CD14-positive monocyte (primary cell): Measurements from ENCODE around the gene LORICRIN. TPM values are rescaled to one million over a fixed set of nuclear protein-coding genes. Genes with fewer than 3 reads are reported as not detected.

Experiments used
- DNase-seq, 3 donors: peaks; one replicate each; pipeline ENCODE4 v3.0.0-alpha.2; 2011 to 2022
- H2AFZ ChIP-seq: 2 replicates; pipeline ENCODE4 v1.6.0; 2012; ENCODE audit warnings: mild to moderate bottlenecking, low read depth, low read length, inconsistent platforms; ENCODE audit not compliant: insufficient read depth, poor library complexity, severe bottlenecking
- H3K27ac ChIP-seq, 2 donors: 1 replicate in 1 of 2; 2 replicates in 1 of 2; pipeline ENCODE4 v1.5.1; 2012 to 2013; ENCODE audit warnings: low read length in 2 of 2, control low read depth in 1 of 2, inconsistent platforms in 1 of 2, low read depth in 1 of 2, mild to moderate bottlenecking in 1 of 2
- H3K27me3 ChIP-seq, 2 donors: one replicate each; pipeline versions ENCODE4 v1.6.0 to v1.6.1; 2011 to 2013; ENCODE audit warnings: low read length in 2 of 2; ENCODE audit not compliant: control insufficient read depth in 2 of 2, insufficient read depth in 2 of 2
- H3K36me3 ChIP-seq, 2 donors: replicated peaks in 1 of 2; 1 replicate in 1 of 2; 2 replicates in 1 of 2; pipeline versions ENCODE4 v1.5.1 to v1.6.1; 2012 to 2013; ENCODE audit warnings: low read length in 2 of 2, control low read depth in 1 of 2, inconsistent platforms in 1 of 2, mild to moderate bottlenecking in 1 of 2; ENCODE audit not compliant: insufficient read depth in 2 of 2, control insufficient read depth in 1 of 2
- H3K4me1 ChIP-seq, 2 donors: 1 replicate in 1 of 2; 2 replicates in 1 of 2; pipeline versions ENCODE4 v1.5.1 to v1.6.1; 2012 to 2013; ENCODE audit warnings: low read length in 2 of 2, control low read depth in 1 of 2, inconsistent platforms in 1 of 2, mild to moderate bottlenecking in 1 of 2, moderate library complexity in 1 of 2; ENCODE audit not compliant: insufficient read depth in 2 of 2, control insufficient read depth in 1 of 2
- H3K4me2 ChIP-seq: replicated peaks from 2 replicates; pipeline ENCODE3; 2012; ENCODE audit warnings: low read length, moderate library complexity, mild to moderate bottlenecking; ENCODE audit not compliant: poor library complexity, severe bottlenecking; ENCODE audit errors: extremely low read depth
- H3K4me3 ChIP-seq, 3 experiments: fragments of 200-600 bp in 1 of 3; sonication (generic) in 1 of 3; replicated peaks in 1 of 3; 1 replicate in 2 of 3; 2 replicates in 1 of 3; pipeline ENCODE4 v1.5.1; 2011 to 2013; ENCODE audit warnings: low read length in 3 of 3, mild to moderate bottlenecking in 3 of 3, control low read depth in 2 of 3, low read depth in 2 of 3, inconsistent platforms in 1 of 3, moderate library complexity in 1 of 3
- H3K79me2 ChIP-seq: 2 replicates; pipeline ENCODE4 v1.6.0; 2012; ENCODE audit warnings: mild to moderate bottlenecking, control low read depth, inconsistent platforms, low read length, moderate library complexity; ENCODE audit not compliant: insufficient read depth
- H3K9ac ChIP-seq: 2 replicates; pipeline ENCODE4 v1.6.0; 2017; ENCODE audit warnings: low read length, mild to moderate bottlenecking; ENCODE audit not compliant: insufficient read depth, poor library complexity, severe bottlenecking
- H3K9me3 ChIP-seq, 2 donors: replicated peaks in 1 of 2; 1 replicate in 1 of 2; 2 replicates in 1 of 2; pipeline versions ENCODE4 v1.5.1 to v1.6.1; 2012 to 2013; ENCODE audit warnings: low read length in 2 of 2, control low read depth in 1 of 2; ENCODE audit not compliant: control insufficient read depth in 1 of 2, insufficient read depth in 1 of 2
- H4K20me1 ChIP-seq: 2 replicates; pipeline ENCODE4 v1.6.0; 2012; ENCODE audit warnings: mild to moderate bottlenecking, low read length, control low read depth, moderate library complexity; ENCODE audit not compliant: insufficient read depth
- H3K27ac Mint-ChIP-seq, 7 donors: one replicate each; pipeline ENCODE4 v1.8.0; 2020; ENCODE audit warnings: mild to moderate bottlenecking in 7 of 7, mixed read lengths in 7 of 7, moderate library complexity in 6 of 7, inconsistent platforms in 2 of 7
- H3K27me3 Mint-ChIP-seq, 3 donors: one replicate each; pipeline ENCODE4 v1.8.0; 2021 to 2022; ENCODE audit warnings: low read depth in 3 of 3, mild to moderate bottlenecking in 3 of 3, mixed read lengths in 3 of 3, moderate library complexity in 3 of 3, inconsistent platforms in 1 of 3
- H3K36me3 Mint-ChIP-seq, 2 donors: one replicate each; pipeline ENCODE4 v1.8.0; 2020; ENCODE audit warnings: mixed read lengths in 2 of 2, inconsistent platforms in 1 of 2, mild to moderate bottlenecking in 1 of 2
- H3K4me1 Mint-ChIP-seq: one replicate; pipeline ENCODE4 v1.8.0; 2020; ENCODE audit warnings: mild to moderate bottlenecking, mixed read lengths
- H3K4me3 Mint-ChIP-seq, 2 donors: one replicate each; pipeline ENCODE4 v1.8.0; 2020; ENCODE audit warnings: mild to moderate bottlenecking in 2 of 2, mixed read lengths in 2 of 2, moderate library complexity in 1 of 2
- H3K9me3 Mint-ChIP-seq, 7 donors: one replicate each; pipeline ENCODE4 v1.8.0; 2020 to 2022; ENCODE audit warnings: mixed read lengths in 7 of 7, mild to moderate bottlenecking in 6 of 7, moderate library complexity in 6 of 7, inconsistent platforms in 2 of 7
- WGBS: methylation state at CpG from one replicate; pipeline ENCODE4 v1.1.5; 2013; ENCODE audit warnings: missing lambda C conversion rate; ENCODE audit not compliant: insufficient coverage; 5-methylcytosine and 5-hydroxymethylcytosine counted together
- intact Hi-C, 2 donors: fragments of 100-400 bp; cut with micrococcal nuclease; formaldehyde crosslinking; loops; one replicate each; pipeline versions ENCODE4 v1.15.0 to v1.15.1; 2023
- polyA plus RNA-seq, 3 donors: library from polyadenylated mRNA; depleted of rRNA in 1 of 3; unstranded in 2 of 3; stranded (reverse) in 1 of 3; fragments of 300-500 nt in 2 of 3; fragments of >200 nt in 1 of 3; fragmentation: Illumina TruSeq in 2 of 3; gene quantifications; 1 replicate in 2 of 3; 2 replicates in 1 of 3; pipeline ENCODE4 v1.2.3, GENCODE V29; 2012 to 2021
- TF ChIP-seq, protein P1 (sequence below): fragments of 200-600 bp; IDR thresholded peaks from one replicate; pipeline ENCODE4 v1.8.0; 2022; ENCODE audit warnings: antibody characterized with exemption, mild to moderate bottlenecking

The LORICRIN gene
- polyA plus RNA-seq, 3 donors: not detected

DNA sequence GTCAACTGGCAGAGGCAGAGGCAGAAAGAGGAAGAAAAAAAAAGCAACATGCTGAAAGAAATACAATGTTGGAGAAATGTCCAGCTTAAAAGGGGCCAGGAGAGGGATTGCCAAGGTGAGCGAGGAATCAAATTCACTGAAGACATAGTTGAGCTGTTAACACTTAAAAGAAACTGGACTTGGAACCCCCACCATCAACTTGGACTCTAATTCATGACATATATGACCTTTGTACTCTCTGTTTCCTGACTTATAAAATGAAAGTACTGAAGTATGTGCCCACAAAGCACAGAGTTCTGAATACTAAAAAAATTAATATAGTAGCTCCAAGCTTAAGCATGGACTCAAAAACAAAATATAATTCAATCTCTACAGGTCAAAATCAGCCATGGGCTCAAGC lies 26.0 kb upstream of the LORICRIN start:
- H3K4me2 ChIP-seq: peak overlapping the region; percentile 20
- H3K4me3 ChIP-seq: peak overlapping the region in 1 of 3 experiments; percentile 38
- peaks cover 35 to 37% of the 10 kb centered on the region in 2 donors for H3K4me1 ChIP-seq
- no peaks in the 10 kb centered on the region for H3K36me3 Mint-ChIP-seq
- H3K4me1 Mint-ChIP-seq: peaks cover 41% of the 10 kb centered on the region
- H3K27me3 Mint-ChIP-seq: peaks cover 0 to 20% (median 2%) of the 10 kb centered on the region in 3 donors
- H3K79me2 ChIP-seq: no peaks in the 10 kb centered on the region
- H3K9ac ChIP-seq: no peak overlapping the region
- no peaks in the 10 kb centered on the region for H3K27me3 ChIP-seq
- no peak overlapping the region for H3K4me3 Mint-ChIP-seq
- intact Hi-C loops: no loop called here
- H2AFZ ChIP-seq: peak overlapping the region; percentile 41
- no peaks in the 10 kb centered on the region for H4K20me1 ChIP-seq
- DNase-seq: no peak
- peak overlapping the region in 1 of 2 donors; percentile 37 for H3K27ac ChIP-seq
- no peaks in the 10 kb centered on the region for H3K36me3 ChIP-seq
- no peaks in the 10 kb centered on the region for H3K9me3 ChIP-seq
- peak overlapping the region in 5 of 7 donors; percentile 39 to 84 (median 75) for H3K27ac Mint-ChIP-seq
- TF ChIP-seq, protein P1, sequence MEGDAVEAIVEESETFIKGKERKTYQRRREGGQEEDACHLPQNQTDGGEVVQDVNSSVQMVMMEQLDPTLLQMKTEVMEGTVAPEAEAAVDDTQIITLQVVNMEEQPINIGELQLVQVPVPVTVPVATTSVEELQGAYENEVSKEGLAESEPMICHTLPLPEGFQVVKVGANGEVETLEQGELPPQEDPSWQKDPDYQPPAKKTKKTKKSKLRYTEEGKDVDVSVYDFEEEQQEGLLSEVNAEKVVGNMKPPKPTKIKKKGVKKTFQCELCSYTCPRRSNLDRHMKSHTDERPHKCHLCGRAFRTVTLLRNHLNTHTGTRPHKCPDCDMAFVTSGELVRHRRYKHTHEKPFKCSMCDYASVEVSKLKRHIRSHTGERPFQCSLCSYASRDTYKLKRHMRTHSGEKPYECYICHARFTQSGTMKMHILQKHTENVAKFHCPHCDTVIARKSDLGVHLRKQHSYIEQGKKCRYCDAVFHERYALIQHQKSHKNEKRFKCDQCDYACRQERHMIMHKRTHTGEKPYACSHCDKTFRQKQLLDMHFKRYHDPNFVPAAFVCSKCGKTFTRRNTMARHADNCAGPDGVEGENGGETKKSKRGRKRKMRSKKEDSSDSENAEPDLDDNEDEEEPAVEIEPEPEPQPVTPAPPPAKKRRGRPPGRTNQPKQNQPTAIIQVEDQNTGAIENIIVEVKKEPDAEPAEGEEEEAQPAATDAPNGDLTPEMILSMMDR: no peak
- no peaks in the 10 kb centered on the region for H3K9me3 Mint-ChIP-seq
- no CpG with 5 or more reads among the region's 1 CpG for WGBS

DNA sequence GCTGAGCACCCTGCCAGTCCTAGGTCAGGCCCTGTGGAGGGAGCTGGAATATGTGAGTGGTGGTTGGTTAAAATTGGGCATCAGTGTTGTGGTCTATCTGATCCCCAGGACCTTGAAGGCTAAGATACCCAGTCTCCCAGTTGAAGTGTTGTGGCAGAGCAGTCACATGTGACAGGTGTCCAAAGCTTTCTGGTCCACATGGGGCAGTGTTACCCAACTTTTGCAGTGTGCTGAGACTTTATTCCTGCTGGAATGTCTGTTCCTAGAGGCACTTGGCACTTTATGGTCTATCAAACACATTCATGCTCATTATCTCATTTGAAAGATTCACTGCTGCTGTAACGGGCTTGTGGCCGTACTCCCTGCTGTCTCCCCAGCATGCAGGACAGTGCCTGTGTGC lies 21.0 kb upstream of the LORICRIN start:
- Mint-ChIP-seq H3K36me3 (no peaks in the 10 kb centered on the region), H3K27me3 (peaks cover 1 to 6% (median 2%) of the 10 kb centered on the region in 3 donors), H3K27ac (no peak overlapping the region), H3K9me3 (peaks cover 0 to 1% (median 0%) of the 10 kb centered on the region in 7 donors), H3K4me1 (peaks cover 5% of the 10 kb centered on the region), H3K4me3 (no peak overlapping the region)
- H3K79me2 ChIP-seq: no peaks in the 10 kb centered on the region
- H3K27me3 ChIP-seq: no peaks in the 10 kb centered on the region
- no peaks in the 10 kb centered on the region for H3K9me3 ChIP-seq
- no peaks in the 10 kb centered on the region for H4K20me1 ChIP-seq
- intact Hi-C loops: no loop called here
- TF ChIP-seq, protein P1: no peak
- no peaks in the 10 kb centered on the region for H3K36me3 ChIP-seq
- no peak overlapping the region for H2AFZ ChIP-seq
- no peak overlapping the region for H3K4me2 ChIP-seq
- WGBS: no CpG with 5 or more reads among the region's 2 CpGs
- H3K4me1 ChIP-seq: peaks cover 3% of the 10 kb centered on the region in 2 donors
- H3K9ac ChIP-seq: no peak overlapping the region
- H3K4me3 ChIP-seq: no peak overlapping the region
- H3K27ac ChIP-seq: no peak overlapping the region
- DNase-seq: no peak
